RWPE1 (cell line): ENCODE measurements around the gene RPL39L.

Experiments used
- CTCF ChIA-PET: fragments of 350-600 bp; sonication (Branson Sonifier 250); formaldehyde crosslinking; extraction: SDS; loops from one replicate; lab custom pipeline; 2021; lab: Yijun Ruan, JAX
- POLR2A ChIA-PET: fragments of 400-600 bp; formaldehyde crosslinking; extraction: SDS; loops from one replicate; lab custom pipeline; 2020; ENCODE audit warnings: antibody characterized with exemption; ENCODE audit not compliant: low non-redundant PET; lab: Yijun Ruan, JAX
- DNase-seq: peaks from one replicate; pipeline ENCODE4 v3.0.0; 2012; ENCODE audit warnings: low spot score
- H3K27ac ChIP-seq: fragments of 450-650 bp; 2 replicates; pipeline ENCODE4 v1.5.1; 2017
- CTCF ChIP-seq: fragments of 450-650 bp; conservative IDR thresholded peaks from 2 replicates; pipeline ENCODE4 v1.5.1; 2017; ENCODE audit warnings: low read depth, mild to moderate bottlenecking

RPL39L gene

GRCh38 chr3:187082758-187083375 lies 56.4 kb downstream of the RPL39L start:
- TF ChIP-seq CTCF: no peak
- no peak for DNase-seq
- CTCF ChIA-PET: no interaction called here
- POLR2A ChIA-PET: no interaction called here
- H3K27ac ChIP-seq: no peak overlapping the region

GRCh38 chr3:187080799-187081450 lies 58.4 kb downstream of the RPL39L start:
- TF ChIP-seq CTCF: no peak
- ChIA-PET CTCF (no interaction called here), POLR2A (no interaction called here)
- DNase-seq: no peak
- no peak overlapping the region for H3K27ac ChIP-seq

GRCh38 chr3:187079090-187080022 lies 59.9 kb downstream of the RPL39L start:
- POLR2A ChIA-PET: no interaction called here
- CTCF ChIA-PET: no interaction called here
- no peak for DNase-seq
- no peak overlapping the region for H3K27ac ChIP-seq
- no peak for TF ChIP-seq CTCF

DNA sequence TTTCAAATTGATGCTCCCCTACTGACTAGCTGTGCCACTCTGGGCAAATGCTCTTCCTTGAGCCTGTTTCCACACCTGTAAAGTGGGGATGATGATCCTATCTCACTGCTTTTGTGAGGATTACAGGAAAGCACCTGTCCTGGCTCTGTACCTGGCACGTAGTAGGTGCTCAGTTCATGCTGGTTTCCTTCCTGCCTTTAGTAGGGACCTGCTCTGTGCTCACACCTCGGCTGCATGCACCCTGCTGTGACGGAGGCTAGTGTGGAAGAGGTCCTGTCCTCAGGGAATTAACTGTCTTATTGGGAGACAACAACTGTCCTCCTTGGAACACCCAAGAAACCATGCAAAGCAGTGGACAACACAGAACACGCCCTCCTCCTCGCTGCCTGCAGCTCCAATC lies 61.8 kb downstream of the RPL39L start:
- ChIA-PET POLR2A (no interaction called here), CTCF (no interaction called here)
- no peak for DNase-seq
- no peak for TF ChIP-seq CTCF
- no peak overlapping the region for H3K27ac ChIP-seq

GRCh38 chr3:187077085-187077484 lies 62.2 kb downstream of the RPL39L start:
- H3K27ac ChIP-seq: no peak overlapping the region
- POLR2A ChIA-PET: no interaction called here
- DNase-seq: no peak
- no peak for TF ChIP-seq CTCF
- CTCF ChIA-PET: no interaction called here

- POLR2A ChIA-PET: no interaction called here
- CTCF ChIA-PET: no interaction called here
- TF ChIP-seq CTCF: no peak
- no peak for DNase-seq
- H3K27ac ChIP-seq: no peak overlapping the region
These were observed 63.0 kb downstream of the RPL39L start for GRCh38 chr3:187076297-187076696.
